Stomach smooth muscle (tissue), 2 donors: ENCODE results near the gene ENTREP1.
"Not testable (repeated sequence)": the region's sequence is repeated elsewhere in the genome, so short reads cannot be mapped to it uniquely, and the experiment has no call there.

Experiments used
- H3K27ac ChIP-seq: one replicate; pipeline ENCODE4 v1.7.0; 2013; ENCODE audit warnings: mild to moderate bottlenecking, low read length, inconsistent platforms
- H3K27me3 ChIP-seq, 2 donors: one replicate each; pipeline ENCODE4 v1.7.0; 2013; ENCODE audit warnings: low read length in 2 of 2; ENCODE audit not compliant: insufficient read depth in 2 of 2, control insufficient read depth in 1 of 2
- H3K36me3 ChIP-seq, 2 donors: one replicate each; pipeline ENCODE4 v1.7.0; 2013; ENCODE audit warnings: low read length in 2 of 2; ENCODE audit not compliant: control insufficient read depth in 2 of 2, insufficient read depth in 2 of 2
- H3K4me1 ChIP-seq: one replicate; pipeline ENCODE4 v1.7.0; 2013; ENCODE audit warnings: low read length; ENCODE audit not compliant: control insufficient read depth, insufficient read depth
- H3K4me3 ChIP-seq, 2 donors: one replicate each; pipeline ENCODE4 v1.7.0; 2013; ENCODE audit warnings: low read length in 2 of 2
- H3K9ac ChIP-seq, 2 donors: one replicate each; pipeline ENCODE4 v1.7.0; 2013; ENCODE audit warnings: low read length in 2 of 2, mild to moderate bottlenecking in 1 of 2
- H3K9me3 ChIP-seq, 2 donors: one replicate each; pipeline ENCODE4 v1.7.0; 2013; ENCODE audit warnings: low read length in 2 of 2; ENCODE audit not compliant: control insufficient read depth in 2 of 2
- donor health status: healthy.
- donor health status: Pancreatic carcinoma.

The ENTREP1 gene

DNA sequence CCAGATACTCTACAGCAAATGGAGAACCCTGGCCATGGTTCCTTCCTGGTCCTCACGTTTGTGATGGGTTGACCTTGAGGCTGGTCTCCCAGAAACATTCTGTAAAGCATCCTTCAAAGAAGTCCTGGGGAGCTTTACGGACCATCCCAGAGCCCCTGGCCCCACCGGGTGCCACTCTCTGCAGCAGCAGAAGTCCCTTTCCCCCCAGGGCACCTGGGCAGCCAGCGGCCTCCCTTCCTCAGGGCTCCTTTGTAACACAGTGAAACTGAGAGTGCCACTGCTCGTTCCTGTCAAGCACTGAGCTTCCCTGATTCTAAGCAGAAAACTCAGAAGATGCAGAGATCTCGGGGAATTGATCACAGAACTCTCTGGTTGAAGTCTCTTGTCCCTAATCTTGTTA lies 104.3 kb downstream of the ENTREP1 start:
- Histone ChIP-seq H3K9me3 (peaks cover 0 to 4% of the 10 kb centered on the region in 2 donors), H3K4me3 (no peak overlapping the region), H3K36me3 (peaks cover 0 to 4% of the 10 kb centered on the region in 2 donors), H3K9ac (no peak overlapping the region), H3K27me3 (no peaks in the 10 kb centered on the region), H3K27ac (no peak overlapping the region), H3K4me1 (no peaks in the 10 kb centered on the region)

- no peak overlapping the region for H3K4me3 ChIP-seq
- peaks cover 0 to 4% of the 10 kb centered on the region in 2 donors for H3K9me3 ChIP-seq
- no peaks in the 10 kb centered on the region for H3K27me3 ChIP-seq
- no peak overlapping the region for H3K9ac ChIP-seq
- peaks cover 0 to 4% of the 10 kb centered on the region in 2 donors for H3K36me3 ChIP-seq
- no peak overlapping the region for H3K27ac ChIP-seq
- H3K4me1 ChIP-seq: no peaks in the 10 kb centered on the region
Measured at GRCh38 chr9:69430206-69430605, 105.2 kb downstream of the ENTREP1 start.

DNA sequence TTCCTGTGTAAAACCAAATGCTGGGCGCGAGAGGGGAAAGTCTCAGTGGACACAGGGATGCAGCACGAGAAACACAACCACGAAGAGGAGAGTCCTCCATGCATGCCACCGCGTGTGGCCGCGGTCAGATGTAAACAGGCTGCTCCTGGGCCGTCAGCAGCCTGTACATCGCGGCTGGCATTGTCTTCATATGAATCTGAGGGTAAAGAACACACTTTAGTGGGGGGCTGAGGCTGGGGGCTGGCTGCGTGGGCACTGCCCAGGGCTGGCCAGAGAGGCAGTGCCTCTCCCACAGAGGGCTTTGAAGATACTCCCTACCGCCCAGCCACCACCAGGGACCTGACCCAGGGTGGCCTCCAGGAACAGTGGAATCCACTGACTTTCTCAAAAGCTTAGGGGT lies 106.2 kb downstream of the ENTREP1 start:
- Histone ChIP-seq H3K9me3 (peaks cover 0 to 4% of the 10 kb centered on the region in 2 donors), H3K36me3 (peaks cover 0 to 4% of the 10 kb centered on the region in 2 donors), H3K4me1 (no peaks in the 10 kb centered on the region), H3K27ac (no peak overlapping the region), H3K4me3 (no peak overlapping the region), H3K27me3 (no peaks in the 10 kb centered on the region), H3K9ac (no peak overlapping the region)

- Histone ChIP-seq H3K27ac (no peak overlapping the region), H3K36me3 (peaks cover 0 to 4% of the 10 kb centered on the region in 2 donors), H3K4me1 (no peaks in the 10 kb centered on the region), H3K9me3 (peaks cover 0 to 4% of the 10 kb centered on the region in 2 donors), H3K4me3 (no peak overlapping the region), H3K9ac (no peak overlapping the region), H3K27me3 (no peaks in the 10 kb centered on the region)
Measured at GRCh38 chr9:69431777-69432176, 106.8 kb downstream of the ENTREP1 start.

DNA sequence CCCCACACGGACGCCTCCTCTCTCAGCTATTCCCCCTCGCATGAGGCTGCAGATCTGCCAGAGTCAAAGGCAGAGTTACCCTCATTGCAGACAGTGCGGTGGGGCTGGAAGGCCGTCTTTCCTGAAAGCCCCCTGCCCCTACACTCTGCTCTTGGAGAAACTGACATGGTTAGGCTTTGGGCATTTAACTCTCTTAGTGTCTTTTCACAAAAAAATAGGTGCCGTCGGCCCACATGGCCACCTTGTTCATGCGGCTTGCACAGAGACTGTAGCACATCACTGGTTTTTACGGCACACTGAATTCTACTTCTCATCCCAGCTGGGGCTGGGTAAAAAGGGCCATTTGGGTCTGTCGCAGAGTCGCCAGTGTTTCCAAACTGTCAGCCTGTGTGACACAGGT lies 107.6 kb downstream of the ENTREP1 start:
- peaks cover 0 to 4% of the 10 kb centered on the region in 2 donors for H3K36me3 ChIP-seq
- H3K4me1 ChIP-seq: no peaks in the 10 kb centered on the region
- H3K27me3 ChIP-seq: no peaks in the 10 kb centered on the region
- H3K4me3 ChIP-seq: no peak overlapping the region
- peaks cover 0 to 4% of the 10 kb centered on the region in 2 donors for H3K9me3 ChIP-seq
- no peak overlapping the region for H3K27ac ChIP-seq
- no peak overlapping the region for H3K9ac ChIP-seq

DNA sequence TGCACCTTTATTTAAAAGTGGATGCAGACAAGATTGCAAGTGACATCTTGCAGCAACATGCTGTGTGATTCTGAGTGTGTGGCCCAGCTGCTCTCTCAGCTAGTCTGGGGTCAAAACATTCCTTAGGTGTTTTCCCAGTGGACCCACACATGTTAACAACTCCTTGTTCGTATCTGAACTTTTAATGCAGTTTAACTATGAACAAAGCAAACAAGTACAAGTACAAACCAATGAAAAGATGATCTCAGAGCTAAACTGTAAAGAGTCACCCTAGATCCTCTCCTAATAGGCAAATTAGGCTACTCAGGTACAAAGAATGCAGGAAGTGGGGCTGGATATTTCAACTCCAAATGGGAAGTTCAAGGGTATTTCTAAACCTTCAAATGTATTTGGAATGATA lies 108.4 kb downstream of the ENTREP1 start:
- Histone ChIP-seq H3K9ac (no peak overlapping the region), H3K27ac (no peak overlapping the region), H3K27me3 (no peaks in the 10 kb centered on the region), H3K4me1 (no peaks in the 10 kb centered on the region), H3K36me3 (peaks cover 0 to 4% of the 10 kb centered on the region in 2 donors), H3K9me3 (peaks cover 0 to 4% of the 10 kb centered on the region in 2 donors), H3K4me3 (no peak overlapping the region)

DNA sequence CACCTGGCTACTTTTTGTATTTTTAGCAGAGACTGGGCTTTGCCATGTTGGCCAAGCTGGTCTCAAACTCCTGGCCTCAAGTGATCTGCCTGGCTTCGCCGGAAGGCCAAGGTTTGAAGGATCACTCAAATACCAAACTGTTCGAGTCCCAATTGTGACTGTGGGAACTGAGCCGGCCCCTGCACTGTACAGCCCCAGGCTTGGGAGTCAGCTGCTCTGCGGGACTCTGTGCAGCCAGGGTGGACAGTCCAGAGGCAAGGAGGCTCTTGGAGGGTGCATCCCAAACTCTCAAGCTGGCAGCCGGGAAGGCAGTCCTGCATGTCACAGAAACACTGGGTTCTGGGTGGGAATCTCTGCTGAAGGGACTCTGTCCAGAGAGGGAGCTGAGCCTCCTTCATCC lies 109.0 kb downstream of the ENTREP1 start:
- Histone ChIP-seq H3K27ac (no peak overlapping the region), H3K4me1 (no peaks in the 10 kb centered on the region), H3K9me3 (peaks cover 0 to 4% of the 10 kb centered on the region in 2 donors), H3K36me3 (peaks cover 0 to 4% of the 10 kb centered on the region in 2 donors), H3K9ac (no peak overlapping the region), H3K4me3 (no peak overlapping the region), H3K27me3 (no peaks in the 10 kb centered on the region)

DNA sequence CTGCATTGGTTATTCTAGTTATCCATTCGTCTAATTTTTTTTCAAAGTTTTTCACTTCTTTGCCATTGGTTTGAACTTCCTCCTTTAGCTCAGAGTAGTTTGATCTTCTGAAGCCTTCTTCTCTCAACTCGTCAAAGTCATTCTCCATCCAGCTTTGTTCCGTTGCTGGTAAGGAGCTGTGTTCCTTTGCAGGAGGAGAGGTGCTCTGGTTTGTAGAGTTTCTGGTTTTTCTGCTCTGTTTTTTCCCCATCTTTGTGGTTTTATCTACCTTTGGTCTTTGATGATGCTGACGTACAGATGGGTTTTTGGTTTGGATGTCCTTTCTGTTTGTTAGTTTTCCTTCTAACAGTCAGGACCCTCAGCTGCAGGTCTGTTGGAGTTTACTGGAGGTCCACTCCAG lies 114.6 kb downstream of the ENTREP1 start:
- not testable (repeated sequence) for H3K36me3 ChIP-seq, H3K27ac ChIP-seq, H3K4me1 ChIP-seq, H3K9me3 ChIP-seq, H3K4me3 ChIP-seq, H3K27me3 ChIP-seq, H3K9ac ChIP-seq

DNA sequence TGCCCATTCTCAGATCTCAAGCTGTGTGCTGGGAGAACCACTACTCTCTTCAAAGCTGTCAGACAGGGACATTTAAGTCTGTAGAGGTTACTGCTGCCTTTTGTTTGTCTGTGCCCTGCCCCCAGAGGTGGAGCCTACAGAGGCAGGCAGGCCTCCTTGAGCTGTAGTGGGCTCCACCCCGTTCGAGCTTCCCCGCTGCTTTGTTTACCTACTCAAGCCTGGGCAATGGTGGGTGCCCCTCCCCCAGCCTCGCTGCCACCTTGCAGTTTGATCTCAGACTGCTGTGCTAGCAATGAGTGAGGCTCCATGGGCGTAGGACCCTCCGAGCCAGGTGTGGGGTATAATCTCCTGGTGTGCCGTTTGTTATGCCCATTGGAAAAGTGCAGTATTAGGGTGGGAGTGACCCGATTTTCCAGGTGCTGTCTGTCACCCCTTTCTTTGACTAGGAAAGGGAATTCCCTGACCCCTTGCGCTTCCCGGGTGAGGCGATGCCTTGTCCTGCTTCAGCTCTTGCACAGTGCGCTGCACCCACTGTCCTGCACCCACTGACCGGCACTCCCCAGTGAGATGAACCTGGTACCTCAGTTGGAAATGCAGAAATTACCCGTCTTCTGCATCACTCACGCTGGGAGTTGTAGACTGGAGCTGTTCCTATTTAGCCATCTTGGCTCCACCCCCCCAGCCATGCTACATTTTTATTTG lies 115.4 kb downstream of the ENTREP1 start:
- H3K36me3 ChIP-seq, H3K9me3 ChIP-seq, H3K27ac ChIP-seq, H3K4me1 ChIP-seq, H3K27me3 ChIP-seq, H3K9ac ChIP-seq, H3K4me3 ChIP-seq: not testable (repeated sequence)
